CD1c-positive myeloid dendritic cell (primary cell): ENCODE results near the gene PKD1L1.

Source experiments
- DNase-seq: peaks from one replicate; pipeline ENCODE4 v3.0.0-alpha.2; 2016; ENCODE audit errors: extremely low spot score

PKD1L1 gene

GRCh38 chr7:47818796-47819606 lies 129.3 kb downstream of the PKD1L1 start:
- peak; percentile 70 for DNase-seq

GRCh38 chr7:47817917-47818316 lies 130.3 kb downstream of the PKD1L1 start:
- DNase-seq: no peak

GRCh38 chr7:47816647-47817046 lies 131.6 kb downstream of the PKD1L1 start:
- no peak for DNase-seq

- DNase-seq: no peak
Measured at GRCh38 chr7:47815867-47816266, 132.4 kb downstream of the PKD1L1 start.

- DNase-seq: no peak
Measured at GRCh38 chr7:47814905-47815613, 133.2 kb downstream of the PKD1L1 start.

- DNase-seq: peak; percentile 35
Measured at GRCh38 chr7:47813620-47814260, 134.5 kb downstream of the PKD1L1 start.

GRCh38 chr7:47812429-47813136 lies 135.7 kb downstream of the PKD1L1 start:
- no peak for DNase-seq

GRCh38 chr7:47811632-47812380 lies 136.5 kb downstream of the PKD1L1 start:
- DNase-seq: no peak

- DNase-seq: no peak
Measured at GRCh38 chr7:47809387-47809786, 138.9 kb downstream of the PKD1L1 start.

- DNase-seq: no peak
Measured at GRCh38 chr7:47808321-47808720, 139.9 kb downstream of the PKD1L1 start.

GRCh38 chr7:47807756-47808155 lies 140.5 kb downstream of the PKD1L1 start:
- no peak for DNase-seq

- peak; percentile 49 for DNase-seq
Measured at GRCh38 chr7:47807126-47807525, 141.1 kb downstream of the PKD1L1 start.

- DNase-seq: peak; percentile 88
Measured at GRCh38 chr7:47806701-47807103, 141.6 kb downstream of the PKD1L1 start.

- DNase-seq: no peak
Measured at GRCh38 chr7:47804767-47805545, 143.3 kb downstream of the PKD1L1 start.

GRCh38 chr7:47803846-47804245 lies 144.4 kb downstream of the PKD1L1 start:
- DNase-seq: no peak

GRCh38 chr7:47803025-47803424 lies 145.2 kb downstream of the PKD1L1 start:
- DNase-seq: no peak

- no peak for DNase-seq
Measured at GRCh38 chr7:47801423-47801822, 146.8 kb downstream of the PKD1L1 start.

- no peak for DNase-seq
Measured at GRCh38 chr7:47799524-47799923, 148.7 kb downstream of the PKD1L1 start.

- DNase-seq: no peak
Measured at GRCh38 chr7:47796347-47796746, 151.9 kb downstream of the PKD1L1 start.

- DNase-seq: no peak
Measured at GRCh38 chr7:47795631-47796030, 152.6 kb downstream of the PKD1L1 start.
